GM23338 (cell line): ENCODE results near the gene AQP9. TPM values are rescaled to one million over a fixed set of nuclear protein-coding genes. Genes with fewer than 3 reads are reported as not detected.

Source experiments
- ATAC-seq: fragments of 200-7000 bp; cut with Tn5 transposase; 3 replicates; pipeline ENCODE4 v1.9.1; 2020
- DNase-seq: peaks from one replicate; pipeline ENCODE4 v3.0.0-alpha.2; 2015; ENCODE audit warnings: low spot score
- H2AFZ ChIP-seq: fragments of 200-600 bp; sonication (generic); 2 replicates; pipeline ENCODE4 v1.8.0; 2016; ENCODE audit warnings: antibody characterized with exemption, mild to moderate bottlenecking, moderate library complexity
- H3F3A ChIP-seq: fragments of 200-600 bp; sonication (generic); replicated peaks from 2 replicates; pipeline ENCODE4 v1.8.0; 2017; ENCODE audit warnings: antibody characterized with exemption, mixed run types, low read depth
- H3K27ac ChIP-seq: fragments of 200-600 bp; sonication (generic); 2 replicates; pipeline ENCODE4 v1.6.1; 2016; ENCODE audit warnings: low read depth
- H3K27me3 ChIP-seq: fragments of 200-600 bp; sonication (generic); 2 replicates; pipeline ENCODE4 v1.8.0; 2016; ENCODE audit warnings: mild to moderate bottlenecking, mixed run types, moderate library complexity; ENCODE audit not compliant: insufficient read depth
- H3K36me3 ChIP-seq: fragments of 200-600 bp; sonication (generic); 2 replicates; pipeline ENCODE4 v1.8.0; 2016; ENCODE audit warnings: mild to moderate bottlenecking; ENCODE audit not compliant: insufficient read depth
- H3K4me1 ChIP-seq: fragments of 200-600 bp; sonication (generic); 2 replicates; pipeline ENCODE4 v1.8.0; 2016; ENCODE audit warnings: mild to moderate bottlenecking, moderate library complexity; ENCODE audit not compliant: insufficient read depth
- H3K4me2 ChIP-seq: fragments of 200-600 bp; sonication (generic); 2 replicates; pipeline ENCODE4 v1.7.1; 2017; ENCODE audit warnings: mixed run types
- H3K4me3 ChIP-seq: fragments of 200-600 bp; sonication (generic); 2 replicates; pipeline ENCODE4 v1.6.1; 2016; ENCODE audit warnings: mixed run types
- H3K79me2 ChIP-seq: fragments of 200-600 bp; sonication (generic); replicated peaks from 2 replicates; pipeline ENCODE4 v1.8.0; 2017; ENCODE audit warnings: mild to moderate bottlenecking; ENCODE audit not compliant: insufficient read depth
- H3K9me2 ChIP-seq: fragments of 200-600 bp; sonication (generic); 2 replicates; pipeline ENCODE4 v1.8.0; 2017; ENCODE audit not compliant: insufficient read depth
- H4K20me1 ChIP-seq: fragments of 200-600 bp; sonication (generic); replicated peaks from 2 replicates; pipeline ENCODE4 v1.8.0; 2017; ENCODE audit warnings: mild to moderate bottlenecking; ENCODE audit not compliant: insufficient read depth
- H3K27ac Mint-ChIP-seq: 2 replicates; pipeline ENCODE4 v1.8.0; 2020; ENCODE audit warnings: inconsistent platforms, mild to moderate bottlenecking, moderate library complexity, mixed read lengths
- H3K27me3 Mint-ChIP-seq: 3 replicates; pipeline ENCODE4 v1.8.0; 2022; ENCODE audit warnings: low read depth, mild to moderate bottlenecking, moderate library complexity, mixed read lengths, inconsistent platforms; ENCODE audit not compliant: insufficient read depth, poor library complexity
- H3K36me3 Mint-ChIP-seq: 3 replicates; pipeline ENCODE4 v1.8.0; 2021; ENCODE audit warnings: low read depth, mild to moderate bottlenecking, inconsistent platforms, moderate library complexity, mixed read lengths
- H3K4me1 Mint-ChIP-seq: 3 replicates; pipeline ENCODE4 v1.8.0; 2020; ENCODE audit warnings: mild to moderate bottlenecking, inconsistent platforms, mixed read lengths
- H3K4me3 Mint-ChIP-seq: 3 replicates; pipeline ENCODE4 v1.8.0; 2021; ENCODE audit warnings: moderate library complexity, mild to moderate bottlenecking, inconsistent platforms, mixed read lengths
- H3K9me3 Mint-ChIP-seq: 3 replicates; pipeline ENCODE4 v1.8.0; 2020; ENCODE audit warnings: moderate library complexity, mild to moderate bottlenecking, inconsistent platforms, mixed read lengths
- CREB1 ChIP-seq: fragments of 250-450 bp; sonication (Bioruptor Pico); IDR thresholded peaks from 2 replicates; pipeline ENCODE4 v1.5.0; 2020; ENCODE audit warnings: low read depth, mild to moderate bottlenecking, moderate library complexity
- CTCF ChIP-seq, 2 experiments: fragments of 200-600 bp in 1 of 2; sonication (generic) in 1 of 2; conservative IDR thresholded peaks; 2 replicates each; pipeline versions ENCODE4 v1.5.1 to v1.6.1; 2016 to 2017; ENCODE audit warnings: antibody characterized with exemption in 2 of 2, low read depth in 2 of 2, mild to moderate bottlenecking in 2 of 2, moderate library complexity in 1 of 2
- JUNB ChIP-seq: IDR thresholded peaks from one replicate; pipeline ENCODE4 v1.6.1; 2016; ENCODE audit warnings: antibody characterized with exemption; ENCODE audit not compliant: unreplicated experiment
- NANOG ChIP-seq: IDR thresholded peaks from 2 replicates; pipeline ENCODE4 v1.6.1; 2016; ENCODE audit warnings: antibody characterized with exemption, borderline replicate concordance
- POLR2AphosphoS5 ChIP-seq: IDR thresholded peaks from 2 replicates; pipeline ENCODE4 v1.6.1; 2016; ENCODE audit warnings: antibody characterized with exemption, low read depth
- REST ChIP-seq: IDR thresholded peaks from one replicate; pipeline ENCODE4 v1.6.1; 2018; ENCODE audit warnings: antibody characterized with exemption; ENCODE audit not compliant: unreplicated experiment
- ZNF331 ChIP-seq: fragments of 250-450 bp; sonication (Bioruptor Pico); IDR thresholded peaks from 2 replicates; pipeline ENCODE4 v1.5.0; 2020; ENCODE audit warnings: low read depth, mild to moderate bottlenecking, moderate library complexity
- polyA plus RNA-seq: library from polyadenylated mRNA; unstranded; fragments of >200 nt; fragmentation: Nextera tagmentation; extraction: Ambion mirVana; gene quantifications from 2 replicates; pipeline ENCODE4 v1.2.1, GENCODE V29; 2016
- total RNA-seq: library from RNA; depleted of rRNA; stranded (reverse); fragments of >200 nt; shearing (Covaris generic); gene quantifications from 2 replicates; pipeline ENCODE4 v1.2.3, GENCODE V29; 2014

Gene AQP9
- total and polyA plus RNA-seq, 2 experiments from 2014 or later = not detected

GRCh38 chr15:58221591-58222241 lies 83.5 kb downstream of the AQP9 start:
- Histone ChIP-seq H3F3A (no peaks in the 10 kb centered on the region), H3K79me2 (no peaks in the 10 kb centered on the region), H3K9me2 (no peaks in the 10 kb centered on the region), H3K27me3 (no peaks in the 10 kb centered on the region), H2AFZ (no peak overlapping the region), H3K36me3 (no peaks in the 10 kb centered on the region; the same call in 1 of the 2 replicates), H4K20me1 (no peaks in the 10 kb centered on the region), H3K4me1 (no peaks in the 10 kb centered on the region), H3K4me2 (no peak overlapping the region), H3K4me3 (no peak overlapping the region), H3K27ac (no peak overlapping the region)
- peak; percentile 43 for DNase-seq
- TF ChIP-seq CTCF (conservative IDR thresholded peaks at IDR 0.05; ENCODE audit: low read depth in 2 of 2) = peak; percentile 59 to 90
- TF ChIP-seq NANOG = no peak
- Mint-ChIP-seq H3K4me1 (peaks cover 13% of the 10 kb centered on the region), H3K27me3 (peaks cover 4% of the 10 kb centered on the region), H3K36me3 (no peaks in the 10 kb centered on the region), H3K9me3 (peaks cover 5% of the 10 kb centered on the region; the same call in 2 of the 3 replicates), H3K4me3 (no peak overlapping the region), H3K27ac (no peak overlapping the region)
- ATAC-seq = peak; percentile 92

GRCh38 chr15:58222679-58223078 lies 84.5 kb downstream of the AQP9 start:
- ATAC-seq (no peak), DNase-seq (no peak)
- H3K9me3 Mint-ChIP-seq = peaks cover 5% of the 10 kb centered on the region; the same call in 2 of the 3 replicates
- H3K79me2 ChIP-seq = no peaks in the 10 kb centered on the region
- no peak overlapping the region for H3K27ac ChIP-seq
- H3K27me3 ChIP-seq = no peaks in the 10 kb centered on the region
- H3K4me1 Mint-ChIP-seq = peaks cover 14% of the 10 kb centered on the region
- peaks cover 4% of the 10 kb centered on the region for H3K27me3 Mint-ChIP-seq
- H3K36me3 ChIP-seq = no peaks in the 10 kb centered on the region; the same call in 1 of the 2 replicates
- 0 out of 2 replicates have a peak overlapping the region, but pooled peaks have one; percentile 44 for H3K27ac Mint-ChIP-seq
- no peaks in the 10 kb centered on the region for H3F3A ChIP-seq
- no peaks in the 10 kb centered on the region for H4K20me1 ChIP-seq
- H3K36me3 Mint-ChIP-seq = no peaks in the 10 kb centered on the region
- no peaks in the 10 kb centered on the region for H3K4me1 ChIP-seq
- no peak overlapping the region for H3K4me3 Mint-ChIP-seq
- no peaks in the 10 kb centered on the region for H3K9me2 ChIP-seq
- 0 out of 2 replicates have a peak overlapping the region, but pooled peaks have one; percentile 7 for H2AFZ ChIP-seq
- H3K4me3 ChIP-seq = no peak overlapping the region
- H3K4me2 ChIP-seq = no peak overlapping the region
- TF ChIP-seq CREB1 (CRISPR knock-in tag) (no peak), JUNB (no peak), POLR2AphosphoS5 (no peak), CTCF (conservative IDR thresholded peaks at IDR 0.05; ENCODE audit: low read depth in 2 of 2) (no peak), REST (no peak), ZNF331 (CRISPR knock-in tag) (no peak)
